Activated CD4-positive, alpha-beta T cell treated with anti-CD3 and anti-CD28 coated beads for 24 hours (primary cell): ENCODE measurements around the gene PPM1E.
"Not testable (repeated sequence)": the region's sequence is repeated elsewhere in the genome, so short reads cannot be mapped to it uniquely, and the experiment has no call there.

ENCODE experiments used
- DNase-seq, 2 donors: peaks; one replicate each; pipeline ENCODE4 v3.0.0-alpha.2; 2020; ENCODE audit warnings: low read depth in 2 of 2

Gene PPM1E

GRCh38 chr17:58779446-58779845 lies 23.8 kb downstream of the PPM1E start:
- DNase-seq: no peak

DNA sequence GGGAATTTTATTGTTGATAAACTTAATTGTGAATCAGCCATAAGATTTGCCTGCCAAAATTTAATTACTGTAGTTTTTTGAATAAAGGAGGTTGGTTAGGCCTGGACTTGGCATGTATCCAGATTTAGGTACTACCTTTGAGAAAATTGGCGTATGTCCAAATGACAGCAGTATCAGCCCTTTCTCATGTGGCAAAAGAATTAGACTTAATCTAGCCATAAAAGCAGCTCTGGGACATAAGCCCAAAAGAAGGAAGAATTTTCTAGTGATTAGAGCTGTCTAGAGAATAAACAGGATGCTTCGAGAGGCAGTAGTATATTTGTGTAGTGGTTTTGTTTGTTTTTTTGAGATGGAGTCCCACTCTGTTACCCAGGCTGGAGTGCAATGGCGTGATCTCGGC lies 27.7 kb downstream of the PPM1E start:
- no peak for DNase-seq

GRCh38 chr17:58785097-58785496 lies 29.4 kb downstream of the PPM1E start:
- no peak for DNase-seq

DNA sequence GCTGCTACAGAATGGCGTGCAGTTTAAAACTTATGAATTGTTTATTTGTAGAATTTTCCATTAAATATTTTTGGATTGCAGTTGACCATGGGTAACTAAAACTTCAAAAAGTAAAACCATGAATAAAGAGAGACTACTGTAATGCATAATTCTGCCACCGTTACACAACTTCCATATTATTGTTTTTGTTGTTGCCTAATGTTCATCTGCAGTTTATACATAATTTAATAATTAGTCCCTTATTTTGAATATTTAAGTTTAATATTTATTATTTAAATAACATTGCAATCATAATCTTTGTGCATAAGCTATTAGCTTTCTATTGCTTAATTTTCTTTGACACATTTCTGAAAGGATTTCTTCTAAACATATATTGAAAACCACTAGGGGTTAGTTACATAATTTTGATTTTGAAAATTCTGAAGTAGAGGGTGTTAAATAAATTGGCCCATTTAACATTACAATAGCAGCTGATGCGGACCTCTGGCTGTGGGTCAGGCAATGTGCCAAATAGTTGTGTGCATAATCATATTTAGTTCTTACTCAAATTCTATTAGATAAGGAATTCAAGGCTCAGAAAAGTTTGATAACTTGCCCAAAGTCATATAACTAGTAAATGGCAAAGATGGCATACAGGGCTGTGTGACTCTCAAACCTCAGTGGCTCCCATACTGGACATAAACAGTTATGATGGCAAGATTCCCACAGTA lies 31.1 kb downstream of the PPM1E start:
- DNase-seq: no peak

- no peak for DNase-seq
These were observed 32.5 kb downstream of the PPM1E start for GRCh38 chr17:58788199-58788598.

- DNase-seq: no peak
These were observed 33.5 kb downstream of the PPM1E start for GRCh38 chr17:58789160-58789559.

GRCh38 chr17:58789831-58790230 lies 34.2 kb downstream of the PPM1E start:
- no peak for DNase-seq

DNA sequence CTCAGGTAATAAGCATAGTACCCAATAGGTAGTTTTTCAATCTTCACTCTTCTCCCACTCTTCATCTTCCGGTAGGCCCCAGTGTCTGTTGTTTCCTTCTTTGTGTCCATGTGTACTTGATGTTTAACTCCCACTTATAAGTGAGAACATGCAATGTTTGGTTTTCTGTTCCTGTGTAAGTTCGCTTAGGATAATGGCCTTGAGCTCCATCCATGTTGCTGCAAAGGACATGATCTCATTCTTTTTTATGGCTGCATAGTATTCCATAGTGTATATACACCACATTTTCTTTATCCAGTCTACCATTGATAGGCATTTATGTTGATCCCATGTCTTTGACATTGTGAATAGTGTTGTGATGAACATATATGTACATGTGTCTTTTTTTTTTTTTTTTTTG lies 38.9 kb downstream of the PPM1E start:
- not testable (repeated sequence) for DNase-seq

GRCh38 chr17:58802188-58802587 lies 46.5 kb downstream of the PPM1E start:
- no peak for DNase-seq

DNA sequence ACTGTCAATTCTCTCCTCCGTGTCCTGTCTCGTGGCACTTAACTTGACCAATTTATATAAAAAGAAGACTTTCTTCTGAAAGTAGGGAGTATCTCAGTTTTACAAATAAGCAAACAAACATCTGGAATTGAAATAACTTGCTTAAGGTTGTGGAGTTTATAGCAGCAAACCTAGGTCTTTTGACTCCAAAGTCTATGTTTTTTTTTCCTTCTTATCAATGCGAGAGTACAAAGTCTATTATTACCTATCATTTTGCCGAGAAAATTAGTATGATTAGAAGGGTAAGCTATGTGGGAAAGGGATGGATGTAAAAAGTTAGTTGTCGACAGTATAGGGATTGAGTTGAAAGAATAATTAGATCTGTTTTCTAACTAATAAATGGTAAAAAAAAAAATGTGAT lies 50.4 kb downstream of the PPM1E start:
- no peak for DNase-seq

DNA sequence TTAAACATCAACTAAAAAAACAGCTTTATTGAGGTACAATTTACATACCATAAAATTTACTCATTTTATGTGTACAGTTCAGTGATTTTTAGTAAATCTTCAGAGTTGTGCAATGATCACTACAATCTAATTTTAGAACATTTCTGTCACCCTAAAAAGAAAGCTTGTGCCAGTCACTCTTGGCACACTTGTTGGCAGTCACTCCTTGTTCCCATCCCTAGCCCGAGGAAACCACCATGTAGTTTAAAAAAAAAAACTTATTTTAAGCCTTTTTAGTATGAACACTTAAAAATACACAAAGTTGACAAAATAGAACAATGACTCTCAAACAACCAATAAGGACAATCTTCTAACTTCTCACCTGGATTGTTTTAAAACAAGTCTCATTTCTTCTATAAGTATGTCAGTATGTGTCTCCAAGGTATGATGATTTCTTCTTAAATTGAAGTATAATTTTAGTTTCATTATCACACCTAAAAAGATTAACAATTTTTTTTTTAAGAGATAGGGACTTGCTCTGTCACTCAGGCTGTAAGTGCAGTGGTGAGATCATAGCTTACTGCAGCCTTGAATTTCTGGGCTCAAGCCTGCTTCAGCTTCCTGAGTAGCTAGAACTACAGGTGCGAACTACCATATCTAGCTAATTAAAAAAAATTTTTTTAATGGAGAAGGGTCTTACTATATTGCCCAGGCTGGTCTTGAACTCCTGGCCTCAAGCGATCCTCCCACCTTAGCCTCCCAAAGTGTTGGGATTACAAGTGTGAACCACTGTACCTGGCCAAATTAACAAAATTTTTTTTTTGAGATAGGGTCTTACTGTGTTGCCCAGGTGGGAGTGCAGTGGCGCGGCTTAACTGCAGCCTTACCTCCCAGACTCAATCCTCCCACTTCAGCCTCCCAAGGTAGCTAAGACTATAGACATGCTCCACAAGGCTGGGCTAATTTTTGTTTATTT lies 53.2 kb downstream of the PPM1E start:
- DNase-seq: no peak

GRCh38 chr17:58809564-58809936 lies 53.9 kb downstream of the PPM1E start:
- no peak for DNase-seq

- DNase-seq: no peak
These were observed 55.6 kb downstream of the PPM1E start for GRCh38 chr17:58811290-58811689.

GRCh38 chr17:58813712-58814111 lies 58.1 kb downstream of the PPM1E start:
- DNase-seq: no peak

- no peak for DNase-seq
These were observed 63.0 kb downstream of the PPM1E start for GRCh38 chr17:58818654-58819053.

DNA sequence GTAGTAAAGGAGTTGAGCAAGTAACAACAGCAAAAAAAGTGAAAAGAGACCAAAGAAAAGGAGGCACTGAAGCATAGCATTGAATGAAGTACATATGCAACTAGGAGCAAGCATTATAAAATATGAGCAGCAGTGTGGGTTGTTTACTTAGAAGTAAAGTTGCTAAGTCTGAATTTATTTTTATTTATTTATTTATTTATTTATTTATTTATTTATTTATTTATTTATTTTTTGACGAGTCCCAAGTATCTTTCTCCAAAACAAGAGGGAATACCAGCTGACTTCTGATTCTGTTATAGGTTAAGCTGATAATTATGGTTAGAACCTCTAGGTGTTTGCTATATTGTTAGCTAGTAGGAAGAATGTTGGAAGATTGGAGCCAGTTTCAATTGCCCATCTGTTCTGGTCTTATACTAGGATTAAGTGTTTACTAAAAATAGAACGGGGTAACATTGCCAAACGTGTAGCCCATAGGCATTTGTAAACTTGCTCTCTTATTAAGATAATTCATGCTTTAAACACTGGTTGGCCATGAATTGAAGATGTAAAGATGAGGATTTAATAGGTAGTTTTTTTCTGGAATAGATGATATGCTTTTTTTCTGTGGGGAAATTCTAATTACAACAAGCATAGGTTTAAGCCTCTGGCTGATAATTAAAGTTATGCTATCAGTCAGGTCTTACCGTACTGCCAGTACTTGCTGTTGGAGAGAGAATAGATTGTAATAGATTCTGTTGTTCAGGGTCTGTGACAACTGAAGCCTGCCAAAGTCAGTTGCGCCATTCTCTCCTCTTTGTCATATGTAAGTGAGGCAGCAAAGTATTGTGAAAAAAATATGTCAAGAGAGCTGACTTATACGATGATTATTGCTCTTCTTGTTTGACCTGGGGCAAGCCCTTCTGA lies 66.7 kb downstream of the PPM1E start:
- DNase-seq: no peak

DNA sequence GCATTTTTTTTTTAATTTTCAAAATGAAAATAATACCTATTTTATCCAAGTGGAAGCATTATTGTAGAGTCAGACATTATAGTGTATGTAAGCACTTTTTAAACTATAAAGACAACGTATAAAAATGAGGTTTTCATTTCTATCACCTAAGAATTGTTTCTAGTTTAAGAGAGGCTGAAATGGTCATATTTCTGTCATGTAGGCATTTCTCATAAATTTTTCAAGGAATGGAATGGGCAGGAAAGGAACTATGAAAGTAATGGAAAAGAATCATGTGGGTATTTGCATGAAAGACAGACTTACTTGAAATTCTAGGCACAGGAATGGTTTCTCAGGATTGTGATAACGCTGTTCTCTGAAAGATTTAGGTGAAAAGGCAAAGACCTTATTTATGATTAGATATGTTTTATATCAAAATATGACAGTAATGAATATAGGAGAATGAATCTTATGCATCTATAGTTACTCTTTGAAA lies 67.4 kb downstream of the PPM1E start:
- no peak for DNase-seq

DNA sequence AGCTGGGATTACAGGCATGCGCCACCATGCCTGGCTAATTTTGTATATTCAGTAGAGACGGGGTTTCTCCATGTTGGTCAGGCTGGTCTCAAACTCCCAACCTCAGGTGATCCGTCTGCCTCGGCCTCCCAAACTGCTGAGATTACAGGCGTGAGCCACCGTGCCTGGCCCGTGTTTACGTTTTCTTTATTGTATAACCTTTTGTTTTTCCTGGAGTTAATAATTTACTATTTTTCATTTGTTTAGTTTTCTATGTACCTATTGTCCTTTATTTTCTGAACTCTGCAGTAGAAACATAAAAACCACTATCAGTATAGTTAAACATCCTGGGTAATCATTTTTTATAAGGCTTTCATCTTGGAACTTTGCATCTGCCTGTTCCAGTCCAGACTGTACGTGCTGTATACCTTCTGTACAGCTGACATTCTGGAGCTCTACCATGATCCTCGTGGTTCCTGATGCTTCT lies 73.6 kb downstream of the PPM1E start:
- no peak for DNase-seq

DNA sequence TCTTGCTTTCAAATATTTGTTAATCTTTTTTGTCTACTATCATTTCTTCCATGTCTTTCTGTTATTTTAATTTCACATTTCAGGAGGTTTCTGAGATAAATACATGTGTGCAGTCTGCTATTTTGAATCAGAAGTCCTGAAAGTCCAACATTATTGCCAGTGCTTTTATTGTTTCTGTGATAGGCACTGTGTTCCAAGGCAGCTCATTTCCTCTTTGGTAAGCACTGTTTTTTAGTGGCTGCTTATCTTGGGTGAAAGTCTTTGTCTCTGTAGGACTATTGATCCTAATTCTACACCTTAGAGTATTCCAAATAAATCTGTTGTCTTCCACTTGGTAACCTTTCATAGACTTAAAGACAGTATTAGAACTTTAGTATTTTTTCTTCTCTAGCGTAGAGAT lies 76.1 kb downstream of the PPM1E start:
- no peak for DNase-seq

GRCh38 chr17:58832514-58832913 lies 76.9 kb downstream of the PPM1E start:
- DNase-seq: no peak

DNA sequence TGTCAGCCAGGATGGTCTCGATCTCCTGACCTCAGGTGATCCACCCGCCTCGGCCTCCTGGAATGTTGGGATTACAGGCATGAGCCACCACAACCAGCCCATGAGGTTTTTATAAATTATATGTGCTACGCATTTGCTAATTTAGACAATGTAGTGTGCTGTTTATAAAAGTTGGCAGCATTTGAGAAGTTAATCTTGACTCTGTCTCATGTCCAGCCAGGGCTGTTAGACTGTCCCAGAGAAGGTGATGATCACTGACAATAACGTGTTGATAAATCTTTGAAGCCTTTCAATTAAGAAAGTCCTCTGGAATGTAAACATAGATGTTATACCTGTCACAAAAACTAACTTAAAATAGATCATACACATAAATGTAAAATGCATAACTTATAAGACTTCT lies 82.0 kb downstream of the PPM1E start:
- DNase-seq: no peak
